Lower leg skin (tissue), 3 donors: Measurements from ENCODE around the gene LDLRAD3.

ENCODE experiments used
- CTCF ChIP-seq, 3 donors: fragments of 450-650 bp; IDR thresholded peaks; one replicate each; pipeline ENCODE4 v1.5.1; 2016; ENCODE audit warnings: antibody characterized with exemption in 3 of 3, mild to moderate bottlenecking in 3 of 3, moderate library complexity in 2 of 3
- POLR2A ChIP-seq, 2 donors: fragments of 450-650 bp; IDR thresholded peaks; one replicate each; pipeline ENCODE4 v1.6.1; 2016 to 2017; ENCODE audit warnings: antibody characterized with exemption in 2 of 2, mild to moderate bottlenecking in 1 of 2, moderate library complexity in 1 of 2

DNA sequence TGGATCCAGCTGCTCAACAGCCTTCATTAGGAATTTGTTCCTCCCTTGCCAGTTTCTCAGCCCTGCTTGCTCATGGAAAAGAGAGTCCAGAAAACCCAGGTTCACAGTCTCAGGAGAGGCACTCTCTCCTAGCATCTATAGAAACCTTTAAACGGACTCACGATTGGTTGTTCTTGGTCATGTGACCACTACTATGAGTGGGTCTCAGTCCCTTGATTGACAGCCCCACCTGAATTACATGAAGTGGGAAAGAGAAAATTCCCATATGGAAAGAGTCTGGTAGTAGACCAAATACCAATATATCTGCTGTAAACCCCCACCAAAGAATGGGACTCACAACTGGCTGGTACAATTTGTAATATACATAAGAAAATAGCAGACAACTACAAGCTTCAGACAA, 291.0 kb downstream of the LDLRAD3 start:
- no peak for TF ChIP-seq POLR2A (IDR thresholded peaks at IDR 0.05)
- TF ChIP-seq CTCF (IDR thresholded peaks at IDR 0.05) = no peak
